ENCODE data around the gene RHOG.

DNA sequence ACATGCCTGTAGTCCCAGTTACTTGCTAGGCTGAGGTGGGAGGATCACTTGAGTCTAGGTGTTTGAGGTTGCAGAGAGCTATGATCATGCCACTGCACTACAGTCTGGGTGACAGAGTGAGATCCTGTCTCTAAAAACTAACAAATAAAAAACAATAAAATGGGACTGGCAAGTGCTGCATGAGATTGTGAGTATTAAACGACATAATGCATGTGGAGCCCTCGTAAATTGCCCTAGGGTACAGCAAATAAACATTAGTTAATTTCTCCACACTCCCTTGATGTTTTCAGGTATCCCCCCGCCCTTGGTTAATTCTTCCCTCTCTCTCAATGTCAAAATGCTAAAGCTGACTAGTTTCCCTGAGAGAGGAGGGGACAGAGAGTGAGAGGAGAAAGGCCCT, 4.9 kb upstream of the RHOG start:
- TF ChIP-seq, protein P1, sequence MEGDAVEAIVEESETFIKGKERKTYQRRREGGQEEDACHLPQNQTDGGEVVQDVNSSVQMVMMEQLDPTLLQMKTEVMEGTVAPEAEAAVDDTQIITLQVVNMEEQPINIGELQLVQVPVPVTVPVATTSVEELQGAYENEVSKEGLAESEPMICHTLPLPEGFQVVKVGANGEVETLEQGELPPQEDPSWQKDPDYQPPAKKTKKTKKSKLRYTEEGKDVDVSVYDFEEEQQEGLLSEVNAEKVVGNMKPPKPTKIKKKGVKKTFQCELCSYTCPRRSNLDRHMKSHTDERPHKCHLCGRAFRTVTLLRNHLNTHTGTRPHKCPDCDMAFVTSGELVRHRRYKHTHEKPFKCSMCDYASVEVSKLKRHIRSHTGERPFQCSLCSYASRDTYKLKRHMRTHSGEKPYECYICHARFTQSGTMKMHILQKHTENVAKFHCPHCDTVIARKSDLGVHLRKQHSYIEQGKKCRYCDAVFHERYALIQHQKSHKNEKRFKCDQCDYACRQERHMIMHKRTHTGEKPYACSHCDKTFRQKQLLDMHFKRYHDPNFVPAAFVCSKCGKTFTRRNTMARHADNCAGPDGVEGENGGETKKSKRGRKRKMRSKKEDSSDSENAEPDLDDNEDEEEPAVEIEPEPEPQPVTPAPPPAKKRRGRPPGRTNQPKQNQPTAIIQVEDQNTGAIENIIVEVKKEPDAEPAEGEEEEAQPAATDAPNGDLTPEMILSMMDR (conservative IDR thresholded peaks at IDR 0.05 in 1 of 2, IDR thresholded peaks at IDR 0.05 in 1 of 2; ENCODE audit: low read depth in 1 of 2, low read length in 2 of 2), result no peak
- no peak for TF ChIP-seq EZH2 (IDR thresholded peaks at IDR 0.05; ENCODE audit: low read length, missing control alignments)

Measured in fibroblast of lung (primary cell).